GM12891 (cell line): ENCODE results near the gene S100Z.

Experiments
- PAX5 ChIP-seq: IDR thresholded peaks from 2 replicates; pipeline ENCODE4 v1.6.1; 2011; ENCODE audit warnings: low read length, moderate library complexity, mild to moderate bottlenecking; ENCODE audit not compliant: insufficient read depth, severe bottlenecking
- POLR2A ChIP-seq: IDR thresholded peaks from 2 replicates; pipeline ENCODE4 v1.6.1; 2011; ENCODE audit warnings: low read depth, low read length, control low read depth
- POLR2AphosphoS5 ChIP-seq: IDR thresholded peaks from 2 replicates; pipeline ENCODE4 v1.6.1; 2011; ENCODE audit warnings: low read depth, low read length, control low read depth
- POU2F2 ChIP-seq: IDR thresholded peaks from 2 replicates; pipeline ENCODE4 v1.6.1; 2011; ENCODE audit warnings: low read depth, mild to moderate bottlenecking, control low read depth, low read length, moderate library complexity
- SPI1 ChIP-seq: IDR thresholded peaks from 2 replicates; pipeline ENCODE4 v1.6.1; 2011; ENCODE audit warnings: low read depth, low read length, control low read depth
- TAF1 ChIP-seq: IDR thresholded peaks from 2 replicates; pipeline ENCODE4 v1.6.1; 2011; ENCODE audit warnings: low read depth, low read length, control low read depth

DNA sequence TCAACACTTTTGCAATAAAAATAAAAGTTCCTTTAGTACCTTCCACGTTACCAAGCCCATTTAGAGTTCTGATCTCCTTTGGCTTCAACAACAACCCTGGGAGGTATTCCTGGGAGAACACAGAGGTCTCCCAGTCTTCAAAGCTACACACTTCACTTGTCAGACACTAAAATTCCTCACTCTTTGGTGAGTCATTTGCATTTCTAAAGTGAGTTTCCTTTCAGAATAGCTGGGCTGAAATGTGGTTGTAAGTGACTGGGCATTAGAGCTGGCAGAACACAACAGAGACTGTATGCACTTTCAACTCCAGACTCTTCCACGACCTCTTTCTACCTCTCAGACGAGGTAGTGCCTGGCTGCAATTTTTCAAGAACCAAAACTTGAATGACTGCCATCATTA, 42.5 kb upstream of the S100Z start:
- TF ChIP-seq SPI1 (no peak), POLR2A (no peak), POU2F2 (no peak), TAF1 (no peak), POLR2AphosphoS5 (no peak), PAX5 (no peak)
